GM23338 (cell line): ENCODE results near the gene GMPR. TPM values are rescaled to one million over a fixed set of nuclear protein-coding genes. Genes with fewer than 3 reads are reported as not detected.
A peak's percentile ranks its signal among the peaks of the same experiment; 100 is the strongest.

Experiments
- ATAC-seq: fragments of 200-7000 bp; cut with Tn5 transposase; 3 replicates; pipeline ENCODE4 v1.9.1; 2020
- DNase-seq: peaks from one replicate; pipeline ENCODE4 v3.0.0-alpha.2; 2015; ENCODE audit warnings: low spot score
- H2AFZ ChIP-seq: fragments of 200-600 bp; sonication (generic); 2 replicates; pipeline ENCODE4 v1.8.0; 2016; ENCODE audit warnings: antibody characterized with exemption, mild to moderate bottlenecking, moderate library complexity
- H3F3A ChIP-seq: fragments of 200-600 bp; sonication (generic); replicated peaks from 2 replicates; pipeline ENCODE4 v1.8.0; 2017; ENCODE audit warnings: antibody characterized with exemption, mixed run types, low read depth
- H3K27ac ChIP-seq: fragments of 200-600 bp; sonication (generic); 2 replicates; pipeline ENCODE4 v1.6.1; 2016; ENCODE audit warnings: low read depth
- H3K27me3 ChIP-seq: fragments of 200-600 bp; sonication (generic); 2 replicates; pipeline ENCODE4 v1.8.0; 2016; ENCODE audit warnings: mild to moderate bottlenecking, mixed run types, moderate library complexity; ENCODE audit not compliant: insufficient read depth
- H3K36me3 ChIP-seq: fragments of 200-600 bp; sonication (generic); 2 replicates; pipeline ENCODE4 v1.8.0; 2016; ENCODE audit warnings: mild to moderate bottlenecking; ENCODE audit not compliant: insufficient read depth
- H3K4me1 ChIP-seq: fragments of 200-600 bp; sonication (generic); 2 replicates; pipeline ENCODE4 v1.8.0; 2016; ENCODE audit warnings: mild to moderate bottlenecking, moderate library complexity; ENCODE audit not compliant: insufficient read depth
- H3K4me2 ChIP-seq: fragments of 200-600 bp; sonication (generic); 2 replicates; pipeline ENCODE4 v1.7.1; 2017; ENCODE audit warnings: mixed run types
- H3K4me3 ChIP-seq: fragments of 200-600 bp; sonication (generic); 2 replicates; pipeline ENCODE4 v1.6.1; 2016; ENCODE audit warnings: mixed run types
- H3K79me2 ChIP-seq: fragments of 200-600 bp; sonication (generic); replicated peaks from 2 replicates; pipeline ENCODE4 v1.8.0; 2017; ENCODE audit warnings: mild to moderate bottlenecking; ENCODE audit not compliant: insufficient read depth
- H3K9me2 ChIP-seq: fragments of 200-600 bp; sonication (generic); 2 replicates; pipeline ENCODE4 v1.8.0; 2017; ENCODE audit not compliant: insufficient read depth
- H4K20me1 ChIP-seq: fragments of 200-600 bp; sonication (generic); replicated peaks from 2 replicates; pipeline ENCODE4 v1.8.0; 2017; ENCODE audit warnings: mild to moderate bottlenecking; ENCODE audit not compliant: insufficient read depth
- H3K27ac Mint-ChIP-seq: 2 replicates; pipeline ENCODE4 v1.8.0; 2020; ENCODE audit warnings: inconsistent platforms, mild to moderate bottlenecking, moderate library complexity, mixed read lengths
- H3K27me3 Mint-ChIP-seq: 3 replicates; pipeline ENCODE4 v1.8.0; 2022; ENCODE audit warnings: low read depth, mild to moderate bottlenecking, moderate library complexity, mixed read lengths, inconsistent platforms; ENCODE audit not compliant: insufficient read depth, poor library complexity
- H3K36me3 Mint-ChIP-seq: 3 replicates; pipeline ENCODE4 v1.8.0; 2021; ENCODE audit warnings: low read depth, mild to moderate bottlenecking, inconsistent platforms, moderate library complexity, mixed read lengths
- H3K4me1 Mint-ChIP-seq: 3 replicates; pipeline ENCODE4 v1.8.0; 2020; ENCODE audit warnings: mild to moderate bottlenecking, inconsistent platforms, mixed read lengths
- H3K4me3 Mint-ChIP-seq: 3 replicates; pipeline ENCODE4 v1.8.0; 2021; ENCODE audit warnings: moderate library complexity, mild to moderate bottlenecking, inconsistent platforms, mixed read lengths
- H3K9me3 Mint-ChIP-seq: 3 replicates; pipeline ENCODE4 v1.8.0; 2020; ENCODE audit warnings: moderate library complexity, mild to moderate bottlenecking, inconsistent platforms, mixed read lengths
- CREB1 ChIP-seq: fragments of 250-450 bp; sonication (Bioruptor Pico); IDR thresholded peaks from 2 replicates; pipeline ENCODE4 v1.5.0; 2020; ENCODE audit warnings: low read depth, mild to moderate bottlenecking, moderate library complexity
- CTCF ChIP-seq, 2 experiments: fragments of 200-600 bp in 1 of 2; sonication (generic) in 1 of 2; conservative IDR thresholded peaks; 2 replicates each; pipeline versions ENCODE4 v1.5.1 to v1.6.1; 2016 to 2017; ENCODE audit warnings: antibody characterized with exemption in 2 of 2, low read depth in 2 of 2, mild to moderate bottlenecking in 2 of 2, moderate library complexity in 1 of 2
- ETS1 ChIP-seq: IDR thresholded peaks from 2 replicates; pipeline ENCODE4 v1.6.1; 2016; ENCODE audit warnings: antibody characterized with exemption
- EZH2 ChIP-seq: fragments of 200-600 bp; sonication (generic); IDR thresholded peaks from one replicate; pipeline ENCODE4 v1.8.0; 2017; ENCODE audit warnings: antibody characterized with exemption, mild to moderate bottlenecking, low read depth; ENCODE audit not compliant: unreplicated experiment
- EZH2phosphoT487 ChIP-seq: fragments of 200-600 bp; sonication (generic); IDR thresholded peaks from one replicate; pipeline ENCODE4 v1.8.1; 2018; ENCODE audit warnings: antibody characterized with exemption; ENCODE audit not compliant: unreplicated experiment
- JUNB ChIP-seq: IDR thresholded peaks from one replicate; pipeline ENCODE4 v1.6.1; 2016; ENCODE audit warnings: antibody characterized with exemption; ENCODE audit not compliant: unreplicated experiment
- NANOG ChIP-seq: IDR thresholded peaks from 2 replicates; pipeline ENCODE4 v1.6.1; 2016; ENCODE audit warnings: antibody characterized with exemption, borderline replicate concordance
- POLR2AphosphoS5 ChIP-seq: IDR thresholded peaks from 2 replicates; pipeline ENCODE4 v1.6.1; 2016; ENCODE audit warnings: antibody characterized with exemption, low read depth
- REST ChIP-seq: IDR thresholded peaks from one replicate; pipeline ENCODE4 v1.6.1; 2018; ENCODE audit warnings: antibody characterized with exemption; ENCODE audit not compliant: unreplicated experiment
- STAT1 ChIP-seq: IDR thresholded peaks from one replicate; pipeline ENCODE4 v1.6.1; 2016; ENCODE audit warnings: antibody characterized with exemption; ENCODE audit not compliant: unreplicated experiment
- ZNF114 ChIP-seq: fragments of 250-450 bp; sonication (Bioruptor Pico); IDR thresholded peaks from 2 replicates; pipeline ENCODE4 v1.5.0; 2020; ENCODE audit warnings: mild to moderate bottlenecking, moderate library complexity
- ZNF331 ChIP-seq: fragments of 250-450 bp; sonication (Bioruptor Pico); IDR thresholded peaks from 2 replicates; pipeline ENCODE4 v1.5.0; 2020; ENCODE audit warnings: low read depth, mild to moderate bottlenecking, moderate library complexity
- ZNF462 ChIP-seq: fragments of 250-450 bp; sonication (Bioruptor Pico); IDR thresholded peaks from 2 replicates; pipeline ENCODE4 v1.5.0; 2020; ENCODE audit warnings: mild to moderate bottlenecking, moderate library complexity
- polyA plus RNA-seq: library from polyadenylated mRNA; unstranded; fragments of >200 nt; fragmentation: Nextera tagmentation; extraction: Ambion mirVana; gene quantifications from 2 replicates; pipeline ENCODE4 v1.2.1, GENCODE V29; 2016
- total RNA-seq: library from RNA; depleted of rRNA; stranded (reverse); fragments of >200 nt; shearing (Covaris generic); gene quantifications from 2 replicates; pipeline ENCODE4 v1.2.3, GENCODE V29; 2014

GMPR gene
- total and polyA plus RNA-seq, 2 experiments from 2014 or later, result 0.23 to 0.35 TPM

GRCh38 chr6:16306334-16306733 lies 67.9 kb downstream of the GMPR start:
- Histone ChIP-seq H3K9me2 (no peaks in the 10 kb centered on the region), H3K4me2 (0 out of 2 replicates have a peak overlapping the region, but pooled peaks have one; percentile 19), H3K4me1 (peaks cover 33% of the 10 kb centered on the region), H4K20me1 (no peaks in the 10 kb centered on the region), H3F3A (no peaks in the 10 kb centered on the region), H3K36me3 (no peaks in the 10 kb centered on the region), H2AFZ (peak overlapping the region; percentile 84; the same call in 1 of the 2 replicates), H3K27me3 (no peaks in the 10 kb centered on the region), H3K27ac (no peak overlapping the region; the same call in 1 of the 2 replicates), H3K79me2 (no peaks in the 10 kb centered on the region), H3K4me3 (no peak overlapping the region)
- no peaks in the 10 kb centered on the region for H3K9me3 Mint-ChIP-seq
- H3K27me3 Mint-ChIP-seq, result peaks cover 23% of the 10 kb centered on the region
- no peak overlapping the region for H3K27ac Mint-ChIP-seq
- peaks cover 49% of the 10 kb centered on the region for H3K4me1 Mint-ChIP-seq
- ATAC-seq, result peak; percentile 38
- peak; percentile 28 for DNase-seq
- peak overlapping the region; percentile 55; the same call in 2 of the 3 replicates for H3K4me3 Mint-ChIP-seq
- TF ChIP-seq CREB1 (CRISPR knock-in tag) (no peak), STAT1 (no peak), ETS1 (no peak), JUNB (no peak), ZNF462 (no peak), POLR2AphosphoS5 (no peak), ZNF331 (CRISPR knock-in tag) (no peak), ZNF114 (CRISPR knock-in tag) (no peak), EZH2phosphoT487 (no peak), CTCF (conservative IDR thresholded peaks at IDR 0.05; ENCODE audit: low read depth in 2 of 2) (no peak), EZH2 (no peak), REST (no peak), NANOG (no peak)
- H3K36me3 Mint-ChIP-seq, result no peaks in the 10 kb centered on the region
